Activated T-helper 9 cell treated with anti-CD3 and anti-CD28 coated beads, Interleukin-2, amount 50 U/mL, for 16 hours (primary cell): ENCODE results near the gene PIP5K1C.

ENCODE experiments used
- DNase-seq: peaks from one replicate; pipeline ENCODE4 v3.0.0-alpha.2; 2020; ENCODE audit warnings: low read depth

The PIP5K1C gene

GRCh38 chr19:3700242-3701032 is at the start of gene PIP5K1C:
PIP5K1C (minus strand) TSS chr19:3700468; CDS start chr19:3700390, 78 bp downstream.
- DNase-seq: peak; percentile 90

DNA sequence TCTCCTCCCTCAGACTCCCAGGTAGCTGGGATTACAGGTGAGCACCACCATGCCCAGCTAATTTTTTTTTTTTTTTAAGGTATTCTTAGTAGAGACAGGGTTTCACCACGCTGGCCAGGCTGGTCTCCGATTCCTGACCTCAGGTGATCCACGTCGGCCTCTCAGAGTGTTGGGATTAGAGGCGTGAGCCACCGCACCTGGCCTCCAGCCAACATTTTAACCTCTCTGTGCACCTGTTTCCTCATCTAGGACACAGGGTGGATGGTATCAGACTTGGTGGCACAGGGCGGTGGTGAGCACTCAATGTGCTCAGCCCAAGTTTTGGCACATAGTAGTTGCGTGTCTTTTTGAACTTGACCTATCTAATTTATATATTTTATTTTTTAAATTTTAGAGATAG is 48.7 kb upstream of the PIP5K1C start:
- no peak for DNase-seq

- no peak for DNase-seq
Measured at GRCh38 chr19:3746371-3747056, 46.2 kb upstream of the PIP5K1C start.

- DNase-seq: no peak
Measured at GRCh38 chr19:3745363-3746045, 45.2 kb upstream of the PIP5K1C start.

- DNase-seq: no peak
Measured at GRCh38 chr19:3743486-3743885, 43.2 kb upstream of the PIP5K1C start.

GRCh38 chr19:3740431-3740830 is 40.2 kb upstream of the PIP5K1C start:
- no peak for DNase-seq

- DNase-seq: no peak
Measured at GRCh38 chr19:3738477-3739220, 38.4 kb upstream of the PIP5K1C start.

- DNase-seq: no peak
Measured at GRCh38 chr19:3737487-3738205, 37.4 kb upstream of the PIP5K1C start.

DNA sequence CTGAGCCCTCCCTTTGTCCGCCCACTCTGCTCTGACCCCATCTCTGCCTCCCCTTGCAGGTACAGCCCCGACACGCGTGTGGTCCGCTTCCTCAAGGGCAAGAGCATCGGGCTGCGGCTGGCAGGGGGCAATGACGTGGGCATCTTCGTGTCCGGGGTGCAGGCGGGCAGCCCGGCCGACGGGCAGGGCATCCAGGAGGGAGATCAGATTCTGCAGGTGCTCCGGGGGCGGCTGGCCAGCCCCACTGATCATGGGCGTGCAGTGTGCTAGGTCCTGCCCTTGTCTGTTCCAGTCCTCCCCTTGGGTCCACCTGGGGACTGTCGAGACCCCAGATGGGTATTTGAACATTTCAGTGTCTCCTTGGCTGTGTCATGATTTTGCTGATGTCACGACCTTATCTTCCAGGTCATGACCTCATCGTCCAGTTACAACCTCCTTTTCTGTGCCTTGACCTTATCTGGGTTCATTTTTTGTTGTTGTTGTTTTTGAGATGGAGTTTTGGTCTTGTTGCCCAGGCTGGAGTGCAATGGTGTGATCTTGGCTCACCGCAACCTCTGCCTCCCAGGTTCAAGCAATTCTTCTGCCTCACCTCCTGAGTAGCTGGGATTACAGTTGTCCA is 35.9 kb upstream of the PIP5K1C start:
- no peak for DNase-seq

GRCh38 chr19:3734310-3734600 is 34.0 kb upstream of the PIP5K1C start:
- DNase-seq: no peak

DNA sequence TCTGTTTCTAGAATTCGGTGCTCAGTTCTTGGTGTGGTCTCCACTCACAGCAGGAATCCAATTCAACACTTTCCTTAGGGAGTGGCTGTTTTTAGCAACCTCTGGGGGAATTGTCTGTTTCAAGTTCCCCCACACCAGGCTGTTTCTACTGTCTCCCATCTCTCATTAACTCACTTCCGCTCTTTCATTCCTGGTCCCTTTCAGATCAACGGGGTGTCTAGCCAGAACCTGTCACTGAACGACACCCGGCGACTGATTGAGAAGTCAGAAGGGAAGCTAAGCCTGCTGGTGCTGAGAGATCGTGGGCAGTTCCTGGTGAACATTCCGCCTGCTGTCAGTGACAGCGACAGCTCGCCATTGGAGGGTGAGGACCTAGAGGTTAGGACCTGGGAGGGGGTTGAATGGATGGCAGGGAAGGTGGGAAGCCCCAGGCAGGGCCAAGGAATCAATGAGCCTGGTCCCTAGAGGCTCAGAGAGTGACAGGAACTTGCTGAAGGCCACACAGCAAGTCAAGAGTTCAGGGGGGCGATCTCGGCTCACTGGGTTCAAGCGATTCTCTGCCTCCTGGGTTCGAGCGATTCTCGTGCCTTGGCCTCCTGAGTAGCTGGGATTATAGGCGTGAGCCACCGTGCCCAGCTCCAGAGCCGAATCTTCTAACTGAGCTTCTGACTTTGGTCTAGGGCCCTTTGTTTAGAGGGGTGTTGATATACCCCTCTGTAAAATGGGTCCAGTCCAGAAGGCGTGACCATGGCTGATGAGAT is 33.5 kb upstream of the PIP5K1C start:
- DNase-seq: no peak

- DNase-seq: no peak
Measured at GRCh38 chr19:3732108-3732507, 31.8 kb upstream of the PIP5K1C start.

DNA sequence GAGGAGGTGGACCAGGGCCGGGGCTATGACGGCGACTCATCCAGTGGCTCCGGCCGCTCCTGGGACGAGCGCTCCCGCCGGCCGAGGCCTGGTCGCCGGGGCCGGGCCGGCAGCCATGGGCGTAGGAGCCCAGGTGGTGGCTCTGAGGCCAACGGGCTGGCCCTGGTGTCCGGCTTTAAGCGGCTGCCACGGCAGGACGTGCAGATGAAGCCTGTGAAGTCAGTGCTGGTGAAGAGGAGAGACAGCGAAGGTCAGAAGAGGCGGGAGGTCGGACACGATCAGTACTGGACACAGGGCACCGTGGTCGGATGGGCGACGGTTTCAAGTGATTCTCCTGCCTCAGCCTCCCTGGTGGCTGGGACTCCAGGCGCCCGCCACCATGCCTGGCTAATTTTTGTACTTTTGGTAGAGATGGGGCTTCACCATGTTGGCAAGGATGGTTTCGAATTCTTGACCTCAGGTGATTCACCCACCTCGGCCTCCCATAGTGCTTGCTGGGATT is 30.2 kb upstream of the PIP5K1C start:
- no peak for DNase-seq

DNA sequence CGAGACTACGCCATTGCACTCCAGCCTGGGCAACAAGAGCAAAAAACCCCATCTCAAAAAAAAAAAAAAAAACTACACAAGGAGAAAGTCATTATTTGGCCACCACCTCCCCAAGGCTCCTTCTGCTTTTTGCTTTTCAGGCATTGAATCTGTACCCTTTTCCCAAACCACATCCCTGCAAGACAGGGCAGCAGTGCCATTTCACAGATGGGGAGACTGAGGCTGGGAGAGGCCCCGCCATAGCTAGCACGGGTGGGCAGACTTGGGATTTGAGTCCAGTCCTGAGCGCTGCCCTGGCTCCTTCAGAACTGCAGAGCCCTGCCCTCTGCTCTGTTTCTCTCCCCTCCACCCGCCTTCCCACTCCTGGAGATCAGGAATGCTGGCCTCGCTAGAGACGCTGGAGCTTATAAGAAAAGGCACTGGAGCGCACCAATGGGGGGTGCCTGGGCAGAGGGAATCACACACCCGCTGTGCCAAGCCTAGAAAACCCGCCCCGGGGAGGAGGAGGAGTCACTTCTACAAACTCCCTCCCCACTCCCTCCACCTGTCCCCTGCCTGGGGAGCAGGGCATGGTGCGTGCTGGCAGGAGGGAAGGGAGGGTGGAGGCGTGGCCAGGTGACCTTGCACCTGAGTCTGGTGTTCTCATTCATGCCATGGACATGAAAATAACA is 25.5 kb upstream of the PIP5K1C start:
- DNase-seq: no peak

GRCh38 chr19:3725121-3725520 is 24.9 kb upstream of the PIP5K1C start:
- no peak for DNase-seq

DNA sequence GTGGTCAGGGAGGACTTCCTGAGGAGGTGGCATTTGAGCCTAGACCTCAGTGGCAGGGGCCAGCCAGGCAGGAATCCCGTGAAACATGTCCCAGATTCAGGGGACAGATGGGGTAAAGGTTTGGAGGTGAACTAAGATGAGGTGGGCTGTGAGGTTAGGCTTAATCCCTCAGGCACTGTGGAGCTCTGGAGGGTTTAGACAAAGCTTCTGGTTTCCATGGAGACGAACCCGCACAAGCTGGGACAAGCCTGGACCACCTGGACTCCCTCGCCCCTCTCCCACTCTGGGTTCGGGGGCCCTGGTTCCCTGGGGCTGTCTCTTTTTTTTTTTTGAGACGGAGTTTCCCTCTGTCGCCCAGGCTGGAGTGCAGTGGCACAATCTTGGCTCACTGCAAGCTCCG is 23.6 kb upstream of the PIP5K1C start:
- no peak for DNase-seq

- no peak for DNase-seq
Measured at GRCh38 chr19:3723110-3723488, 22.8 kb upstream of the PIP5K1C start.

DNA sequence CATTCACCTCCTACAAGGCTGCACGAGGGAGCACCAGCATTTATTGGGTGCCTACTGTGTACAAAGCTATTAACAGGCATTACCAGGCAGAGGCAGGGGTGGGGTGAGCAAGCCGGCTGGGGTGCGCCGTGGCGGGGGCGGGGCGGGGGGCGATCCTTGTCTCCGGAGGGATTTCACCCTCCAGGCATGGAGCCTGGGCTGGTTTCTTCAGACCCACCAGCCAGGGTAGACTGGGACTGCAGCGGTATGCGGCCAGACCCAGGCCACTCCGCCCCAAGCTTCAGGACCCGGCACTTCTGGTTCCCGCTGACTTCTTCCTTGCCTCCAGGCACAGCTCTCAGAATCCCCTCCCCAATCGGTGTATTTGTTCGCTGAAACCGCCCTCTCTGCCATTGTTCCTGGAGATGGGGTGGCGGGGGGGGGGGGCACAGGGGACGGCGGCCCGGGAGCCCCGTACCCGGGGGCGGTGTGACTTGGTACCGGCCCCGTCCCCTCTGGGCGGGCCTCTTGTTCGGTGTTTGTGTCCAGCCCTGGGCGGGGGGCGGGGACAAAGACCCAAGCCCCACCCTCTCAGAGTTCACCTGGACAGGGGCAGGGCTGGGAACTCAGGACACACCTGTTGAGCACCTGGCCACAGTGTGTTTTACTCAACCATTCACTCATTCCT is 22.3 kb upstream of the PIP5K1C start:
- DNase-seq: no peak

GRCh38 chr19:3721887-3722442 is 21.7 kb upstream of the PIP5K1C start:
- no peak for DNase-seq
